GM12878 (cell line): ENCODE results near the gene SECISBP2.

Source experiments
- CBX5 ChIP-seq: sonication (generic); IDR thresholded peaks from 2 replicates; pipeline ENCODE4 v1.6.1; 2016; ENCODE audit warnings: low read depth, moderate library complexity, mild to moderate bottlenecking, inconsistent platforms
- EP300 ChIP-seq, 2 experiments: fragments of 150-350 bp in 1 of 2; IDR thresholded peaks; 2 replicates each; pipeline ENCODE4 v1.6.1; 2011 to 2012; ENCODE audit warnings: low read depth in 2 of 2, low read length in 2 of 2, borderline replicate concordance in 1 of 2, improper control_type of control experiment in 1 of 2, inconsistent platforms in 1 of 2; ENCODE audit not compliant: control insufficient read depth in 1 of 2
- POLR2AphosphoS5 ChIP-seq: IDR thresholded peaks from 2 replicates; pipeline ENCODE4 v1.6.1; 2011; ENCODE audit warnings: mild to moderate bottlenecking, low read length, inconsistent platforms
- TF ChIP-seq, protein P1 (sequence below): IDR thresholded peaks from 2 replicates; pipeline ENCODE4 v1.6.1; 2012; ENCODE audit warnings: low read depth, low read length, improper control_type of control experiment

DNA sequence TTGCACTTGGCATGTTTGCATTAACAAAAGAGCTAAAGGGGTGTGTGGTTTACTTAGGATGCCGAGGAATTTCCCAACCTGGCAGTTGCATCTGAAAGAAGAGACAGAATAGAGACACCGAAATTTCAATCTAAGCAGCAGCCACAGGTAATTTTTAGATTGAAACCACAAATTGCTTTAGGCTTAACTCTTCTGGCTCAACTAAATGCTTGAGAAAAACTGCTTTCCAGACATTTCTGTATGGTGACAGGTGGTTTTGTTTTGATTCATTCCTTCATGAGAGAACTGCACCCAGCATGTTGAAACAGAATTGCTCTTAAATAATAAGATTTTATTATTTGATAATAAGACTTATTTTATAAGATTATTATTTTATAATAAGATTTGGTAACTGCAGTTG, 21.5 kb downstream of the SECISBP2 start:
- TF ChIP-seq, protein P1, sequence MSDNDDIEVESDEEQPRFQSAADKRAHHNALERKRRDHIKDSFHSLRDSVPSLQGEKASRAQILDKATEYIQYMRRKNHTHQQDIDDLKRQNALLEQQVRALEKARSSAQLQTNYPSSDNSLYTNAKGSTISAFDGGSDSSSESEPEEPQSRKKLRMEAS, result no peak
- no peak for TF ChIP-seq POLR2AphosphoS5
- TF ChIP-seq EP300 (IDR thresholded peaks at IDR 0.05; ENCODE audit: borderline replicate concordance in 1 of 2, control insufficient read depth in 1 of 2, low read depth in 2 of 2, low read length in 2 of 2), result peak in 1 of 2 experiments; percentile 43; a peak in 1 of 4 replicates
- no peak for TF ChIP-seq CBX5
